Suprapubic skin (tissue), 4 donors: ENCODE data around the gene EAF2.

Source experiments
- CTCF ChIP-seq, 2 donors: fragments of 200-600 bp in 1 of 2; fragments of 450-650 bp in 1 of 2; sonication (generic) in 1 of 2; IDR thresholded peaks; one replicate each; pipeline ENCODE4 v1.5.1; 2016 to 2019; ENCODE audit warnings: antibody characterized with exemption in 2 of 2, mild to moderate bottlenecking in 1 of 2, moderate library complexity in 1 of 2
- POLR2A ChIP-seq, 2 donors: fragments of 450-650 bp; IDR thresholded peaks; one replicate each; pipeline ENCODE4 v1.6.1; 2017; ENCODE audit warnings: antibody characterized with exemption in 2 of 2, mild to moderate bottlenecking in 2 of 2, moderate library complexity in 2 of 2
- POLR2AphosphoS5 ChIP-seq, 3 donors: sonication (generic); formaldehyde crosslinking; IDR thresholded peaks; one replicate each; pipeline ENCODE4 v1.6.1; 2017; ENCODE audit warnings: antibody characterized with exemption in 3 of 3

DNA sequence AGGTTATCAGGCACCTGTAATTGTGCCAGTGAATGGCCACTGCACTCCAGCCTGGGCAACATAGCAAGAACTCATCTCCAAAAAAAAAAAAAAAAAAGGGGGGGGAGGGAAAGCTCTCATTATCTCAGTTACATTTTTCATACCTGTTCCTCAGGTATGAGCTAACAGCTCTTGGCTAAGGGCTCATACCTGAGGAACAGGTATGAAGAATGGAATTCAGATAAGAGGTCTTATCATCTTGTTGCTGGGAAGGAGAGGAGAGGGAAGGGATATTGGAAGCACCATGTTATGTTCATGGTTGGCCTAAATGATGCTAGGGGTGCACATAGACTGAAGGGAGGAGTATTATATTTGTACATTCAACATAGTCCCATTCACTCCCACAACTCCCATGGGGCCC is 61.8 kb downstream of the EAF2 start:
- no peak for TF ChIP-seq POLR2A (IDR thresholded peaks at IDR 0.05)
- TF ChIP-seq CTCF (IDR thresholded peaks at IDR 0.05) = no peak
- TF ChIP-seq POLR2AphosphoS5 (IDR thresholded peaks at IDR 0.05) = no peak
